Caco-2 (cell line): ENCODE measurements around the gene COLEC12. TPM values are rescaled to one million over a fixed set of nuclear protein-coding genes. Genes with fewer than 3 reads are reported as not detected.

Experiments used
- BruUV-seq: library from RNA; stranded (reverse); fragments of 400-500 nt; replicated peaks from 2 replicates; lab custom pipeline; 2021; lab: Mats Ljungman, UMichigan
- CTCF ChIA-PET: fragments of 300-600 bp; sonication (Branson Sonifier 250); formaldehyde crosslinking; loops from one replicate; lab custom pipeline; 2022; ENCODE audit warnings: antibody characterized with exemption; lab: Charles Lee
- POLR2A ChIA-PET: fragments of 300-600 bp; sonication (Branson Sonifier 250); formaldehyde crosslinking; loops from one replicate; lab custom pipeline; 2022; ENCODE audit warnings: antibody characterized with exemption; lab: Charles Lee
- DNase-seq, 2 experiments: peaks; one replicate each; pipeline versions ENCODE4 v3.0.0 to v3.0.0-alpha.2; 2020 to 2022
- H3K27me3 ChIP-seq: replicated peaks from 2 replicates; pipeline ENCODE4 v1.6.0; 2011; ENCODE audit warnings: low read length; ENCODE audit not compliant: control insufficient read depth, insufficient read depth
- H3K36me3 ChIP-seq: 2 replicates; pipeline ENCODE4 v1.5.1; 2011; ENCODE audit warnings: low read length; ENCODE audit not compliant: control insufficient read depth, insufficient read depth
- H3K4me1 ChIP-seq: fragments of 250-450 bp; sonication (Bioruptor Pico); 2 replicates; pipeline ENCODE4 v1.5.1; 2020; ENCODE audit warnings: mild to moderate bottlenecking
- H3K4me3 ChIP-seq: 2 replicates; pipeline ENCODE4 v1.5.1; 2011; ENCODE audit warnings: low read depth, mild to moderate bottlenecking, control low read depth, low read length
- H3K9me3 ChIP-seq: fragments of 250-450 bp; sonication (Bioruptor Pico); 2 replicates; pipeline ENCODE4 v1.5.1; 2020; ENCODE audit warnings: mild to moderate bottlenecking, moderate library complexity
- H3K27ac Mint-ChIP-seq: one replicate; pipeline ENCODE4 v1.8.0; 2022; ENCODE audit warnings: mixed read lengths; ENCODE audit not compliant: unreplicated experiment
- H3K27me3 Mint-ChIP-seq: one replicate; pipeline ENCODE4 v1.8.0; 2022; ENCODE audit warnings: mixed read lengths; ENCODE audit not compliant: insufficient read depth, unreplicated experiment
- H3K36me3 Mint-ChIP-seq: one replicate; pipeline ENCODE4 v1.8.0; 2022; ENCODE audit warnings: mild to moderate bottlenecking, mixed read lengths; ENCODE audit not compliant: insufficient read depth, unreplicated experiment
- H3K4me1 Mint-ChIP-seq: one replicate; pipeline ENCODE4 v1.8.0; 2022; ENCODE audit warnings: low read depth, mixed read lengths; ENCODE audit not compliant: unreplicated experiment
- H3K4me3 Mint-ChIP-seq: one replicate; pipeline ENCODE4 v1.8.0; 2022; ENCODE audit warnings: mild to moderate bottlenecking, moderate library complexity, mixed read lengths; ENCODE audit not compliant: unreplicated experiment
- H3K9me3 Mint-ChIP-seq: one replicate; pipeline ENCODE4 v1.8.0; 2022; ENCODE audit warnings: mixed read lengths; ENCODE audit not compliant: unreplicated experiment
- intact Hi-C: fragments of 100-400 bp; cut with micrococcal nuclease; formaldehyde crosslinking; loops from one replicate; pipeline ENCODE4 v1.10.0; 2022; ENCODE audit not compliant: unreplicated experiment
- total RNA-seq: library from RNA; stranded (reverse); gene quantifications from 2 replicates; pipeline ENCODE4 v1.2.3, GENCODE V29; 2022
- TF ChIP-seq, protein P1 (sequence below), 2 experiments: fragments of 200-600 bp in 1 of 2; IDR thresholded peaks; 1 replicate in 1 of 2; 2 replicates in 1 of 2; pipeline versions ENCODE4 v1.5.1 to v1.8.0; 2011 to 2022; ENCODE audit warnings: antibody characterized with exemption in 1 of 2, control low read depth in 1 of 2, inconsistent platforms in 1 of 2, low read depth in 1 of 2, low read length in 1 of 2, mild to moderate bottlenecking in 1 of 2, moderate library complexity in 1 of 2; ENCODE audit not compliant: insufficient read depth in 1 of 2, severe bottlenecking in 1 of 2, unreplicated experiment in 1 of 2

The COLEC12 gene
- total RNA-seq, 1 experiment from 2014 or later, result 0.09 TPM

DNA sequence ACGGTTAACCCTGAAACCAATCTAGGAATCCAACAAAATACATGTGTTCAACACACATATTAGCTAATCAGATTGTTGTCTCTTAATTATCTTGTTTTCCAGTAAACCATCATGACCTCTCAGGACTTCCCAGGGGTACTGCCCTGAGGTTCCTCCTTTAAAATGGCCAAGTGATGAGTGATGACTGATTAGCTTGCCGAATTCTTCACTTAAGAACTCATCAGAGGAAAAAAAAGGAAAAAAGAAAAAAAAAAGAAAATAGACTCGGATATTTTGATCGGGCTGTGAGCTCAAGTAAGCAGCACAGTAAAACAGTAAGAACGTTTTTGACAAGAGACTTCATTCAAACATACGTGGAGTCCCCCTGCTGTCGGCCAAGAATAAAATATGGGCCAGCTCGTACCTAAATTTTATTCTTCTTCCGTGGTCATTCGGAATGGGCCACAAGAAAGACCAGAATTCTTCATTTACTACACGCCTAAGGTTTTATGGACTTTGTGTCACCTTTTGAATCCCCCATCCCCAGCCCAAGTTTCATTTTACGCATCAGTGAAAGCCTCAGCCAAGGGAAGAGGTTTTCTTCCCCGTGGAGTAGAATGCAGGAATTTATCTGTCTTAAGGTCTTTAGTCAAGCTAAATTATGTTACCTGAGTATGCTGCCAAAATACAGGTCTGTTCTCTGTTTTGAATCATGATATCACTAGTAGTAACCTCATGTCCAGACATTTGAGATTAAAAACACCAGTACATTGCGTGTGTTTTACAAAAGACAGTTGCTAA, 40.5 kb downstream of the COLEC12 start:
- Histone ChIP-seq H3K4me1 (no peaks in the 10 kb centered on the region), H3K4me3 (no peak overlapping the region), H3K9me3 (0 out of 2 replicates have a peak, but pooled peaks cover 7% of the 10 kb centered on the region), H3K36me3 (no peaks in the 10 kb centered on the region), H3K27me3 (no peaks in the 10 kb centered on the region)
- no peaks in the 10 kb centered on the region for H3K4me1 Mint-ChIP-seq
- ChIA-PET CTCF (interaction anchor here (0.6 kb wide), 1 partner anchor 70 kb away, joined by 4 read pairs; no protein-coding TSS in a partner anchor), POLR2A (interaction anchor here (1.3 kb wide), 1 partner anchor 192 kb away, joined by 4 read pairs; the partner anchor contains the start of gene THOC1)
- H3K27me3 Mint-ChIP-seq, result no peaks in the 10 kb centered on the region
- H3K9me3 Mint-ChIP-seq, result no peaks in the 10 kb centered on the region
- no TSS peak for BruUV-seq
- TF ChIP-seq, protein P1, sequence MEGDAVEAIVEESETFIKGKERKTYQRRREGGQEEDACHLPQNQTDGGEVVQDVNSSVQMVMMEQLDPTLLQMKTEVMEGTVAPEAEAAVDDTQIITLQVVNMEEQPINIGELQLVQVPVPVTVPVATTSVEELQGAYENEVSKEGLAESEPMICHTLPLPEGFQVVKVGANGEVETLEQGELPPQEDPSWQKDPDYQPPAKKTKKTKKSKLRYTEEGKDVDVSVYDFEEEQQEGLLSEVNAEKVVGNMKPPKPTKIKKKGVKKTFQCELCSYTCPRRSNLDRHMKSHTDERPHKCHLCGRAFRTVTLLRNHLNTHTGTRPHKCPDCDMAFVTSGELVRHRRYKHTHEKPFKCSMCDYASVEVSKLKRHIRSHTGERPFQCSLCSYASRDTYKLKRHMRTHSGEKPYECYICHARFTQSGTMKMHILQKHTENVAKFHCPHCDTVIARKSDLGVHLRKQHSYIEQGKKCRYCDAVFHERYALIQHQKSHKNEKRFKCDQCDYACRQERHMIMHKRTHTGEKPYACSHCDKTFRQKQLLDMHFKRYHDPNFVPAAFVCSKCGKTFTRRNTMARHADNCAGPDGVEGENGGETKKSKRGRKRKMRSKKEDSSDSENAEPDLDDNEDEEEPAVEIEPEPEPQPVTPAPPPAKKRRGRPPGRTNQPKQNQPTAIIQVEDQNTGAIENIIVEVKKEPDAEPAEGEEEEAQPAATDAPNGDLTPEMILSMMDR (IDR thresholded peaks at IDR 0.05; ENCODE audit: insufficient read depth in 1 of 2, low read depth in 1 of 2, low read length in 1 of 2, severe bottlenecking in 1 of 2, unreplicated experiment in 1 of 2), result no peak
- no peak overlapping the region for H3K27ac Mint-ChIP-seq
- intact Hi-C loops, result no loop called here
- no peak overlapping the region for H3K4me3 Mint-ChIP-seq
- no peak for DNase-seq
- H3K36me3 Mint-ChIP-seq, result no peaks in the 10 kb centered on the region

DNA sequence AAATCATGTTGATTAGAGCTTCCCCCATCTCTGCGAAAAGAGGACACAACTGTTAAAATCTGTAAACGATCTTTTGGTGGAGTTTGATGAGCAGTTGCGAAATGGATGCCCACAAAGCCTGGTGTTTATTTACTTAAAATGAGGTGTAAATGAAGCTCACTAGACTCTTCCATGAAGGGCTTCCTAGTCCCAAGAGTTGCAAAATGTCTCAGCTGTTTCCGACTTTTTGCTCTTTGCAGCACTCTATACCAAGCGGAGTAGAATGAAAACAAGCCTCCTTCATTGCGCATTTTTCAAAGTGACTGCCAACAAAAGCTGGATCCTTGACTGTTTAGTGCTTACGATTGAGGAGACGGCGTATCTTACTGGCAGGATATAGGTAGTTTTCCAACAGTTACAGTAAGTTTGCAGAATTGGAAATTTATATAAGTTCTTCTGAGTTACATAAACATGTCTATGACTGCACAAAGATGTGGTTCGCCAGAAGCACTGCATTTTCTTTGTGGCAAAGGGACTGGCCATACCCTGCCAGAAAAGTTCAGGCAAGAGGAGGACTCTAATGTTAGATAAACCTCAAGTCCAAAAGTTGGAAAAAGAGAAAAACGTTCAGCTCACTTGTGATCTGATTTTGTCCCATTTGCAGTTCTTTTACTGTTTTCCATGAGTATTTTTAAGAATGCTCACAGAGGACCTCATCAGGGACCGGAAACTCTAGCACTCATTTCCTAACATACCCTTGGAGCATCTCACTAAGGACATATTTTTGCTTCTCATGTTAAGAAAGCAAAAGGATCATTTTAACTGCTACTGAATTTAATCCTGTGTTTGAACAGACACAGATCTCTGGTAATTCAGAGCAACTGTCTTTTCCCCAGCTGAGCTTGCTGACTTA, 42.7 kb downstream of the COLEC12 start:
- ChIA-PET CTCF (no interaction called here), POLR2A (no interaction called here)
- no peaks in the 10 kb centered on the region for H3K27me3 Mint-ChIP-seq
- no peaks in the 10 kb centered on the region for H3K4me1 Mint-ChIP-seq
- H3K9me3 Mint-ChIP-seq, result no peaks in the 10 kb centered on the region
- intact Hi-C loops, result no loop called here
- Histone ChIP-seq H3K4me3 (no peak overlapping the region), H3K9me3 (0 out of 2 replicates have a peak, but pooled peaks cover 7% of the 10 kb centered on the region), H3K4me1 (no peaks in the 10 kb centered on the region), H3K36me3 (no peaks in the 10 kb centered on the region), H3K27me3 (no peaks in the 10 kb centered on the region)
- H3K27ac Mint-ChIP-seq, result no peak overlapping the region
- H3K4me3 Mint-ChIP-seq, result no peak overlapping the region
- DNase-seq, result no peak
- no TSS peak for BruUV-seq
- TF ChIP-seq, protein P1 (IDR thresholded peaks at IDR 0.05; ENCODE audit: insufficient read depth in 1 of 2, low read depth in 1 of 2, low read length in 1 of 2, severe bottlenecking in 1 of 2, unreplicated experiment in 1 of 2), result no peak
- no peaks in the 10 kb centered on the region for H3K36me3 Mint-ChIP-seq

DNA sequence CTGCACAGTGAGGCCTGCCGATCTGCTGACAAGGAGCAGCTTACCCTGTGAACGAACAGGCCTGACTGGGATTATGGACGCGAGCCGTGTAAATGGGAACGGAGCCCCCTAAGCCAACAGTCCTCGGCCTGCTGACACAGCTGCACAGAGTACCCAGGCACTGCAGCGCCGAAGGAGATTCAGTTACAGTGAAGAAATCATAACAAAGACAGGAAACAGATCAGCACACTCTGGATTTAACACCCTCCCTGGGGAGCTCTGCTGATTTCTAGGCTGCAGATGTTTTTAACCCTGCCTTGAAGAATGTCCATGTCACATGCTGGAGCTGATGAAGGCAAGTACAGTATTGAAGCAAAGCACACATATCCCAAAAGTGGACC, 43.4 kb downstream of the COLEC12 start:
- TF ChIP-seq, protein P1 (IDR thresholded peaks at IDR 0.05; ENCODE audit: insufficient read depth in 1 of 2, low read depth in 1 of 2, low read length in 1 of 2, severe bottlenecking in 1 of 2, unreplicated experiment in 1 of 2), result no peak
- Histone ChIP-seq H3K27me3 (no peaks in the 10 kb centered on the region), H3K36me3 (no peaks in the 10 kb centered on the region), H3K9me3 (0 out of 2 replicates have a peak, but pooled peaks cover 4% of the 10 kb centered on the region), H3K4me1 (no peaks in the 10 kb centered on the region), H3K4me3 (no peak overlapping the region)
- ChIA-PET CTCF (interaction anchor here (0.6 kb wide), 1 partner anchor 176 kb away, joined by 3 read pairs; no protein-coding TSS in a partner anchor), POLR2A (no interaction called here)
- no peak for DNase-seq
- no peak overlapping the region for H3K4me3 Mint-ChIP-seq
- H3K27me3 Mint-ChIP-seq, result no peaks in the 10 kb centered on the region
- no peaks in the 10 kb centered on the region for H3K36me3 Mint-ChIP-seq
- intact Hi-C loops, result no loop called here
- no peaks in the 10 kb centered on the region for H3K4me1 Mint-ChIP-seq
- no peaks in the 10 kb centered on the region for H3K9me3 Mint-ChIP-seq
- BruUV-seq, result no TSS peak
- no peak overlapping the region for H3K27ac Mint-ChIP-seq
